ENCODE results near the gene NUDT1.

The NUDT1 gene

DNA sequence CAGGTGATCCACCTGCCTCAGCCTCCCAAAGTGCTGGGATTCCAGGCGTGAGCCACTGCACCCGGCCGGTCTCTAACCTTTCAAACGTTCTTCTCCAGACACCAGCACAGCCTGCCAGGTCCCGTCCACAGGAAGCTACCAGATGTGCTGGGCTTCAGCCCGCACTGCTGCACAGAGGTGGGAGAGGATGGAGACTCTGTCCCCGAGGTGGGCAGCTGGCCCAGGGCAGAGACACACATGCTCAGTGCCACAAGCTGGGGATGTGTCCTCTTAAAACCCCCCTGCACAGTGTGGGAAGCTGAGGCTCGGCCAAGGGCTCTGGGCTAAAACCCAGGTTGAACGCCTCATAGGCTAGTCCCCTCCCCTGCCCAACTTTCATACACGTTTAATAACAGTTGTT is 9.4 kb downstream of the NUDT1 start:
- DNase-seq: no peak

- no peak for DNase-seq
Observed at GRCh38 chr7:2251841-2252771, 10.1 kb downstream of the NUDT1 start.

- DNase-seq: no peak
Observed at GRCh38 chr7:2253021-2253420, 11.0 kb downstream of the NUDT1 start.

- no peak for DNase-seq
Observed at GRCh38 chr7:2253525-2254244, 11.7 kb downstream of the NUDT1 start.

DNA sequence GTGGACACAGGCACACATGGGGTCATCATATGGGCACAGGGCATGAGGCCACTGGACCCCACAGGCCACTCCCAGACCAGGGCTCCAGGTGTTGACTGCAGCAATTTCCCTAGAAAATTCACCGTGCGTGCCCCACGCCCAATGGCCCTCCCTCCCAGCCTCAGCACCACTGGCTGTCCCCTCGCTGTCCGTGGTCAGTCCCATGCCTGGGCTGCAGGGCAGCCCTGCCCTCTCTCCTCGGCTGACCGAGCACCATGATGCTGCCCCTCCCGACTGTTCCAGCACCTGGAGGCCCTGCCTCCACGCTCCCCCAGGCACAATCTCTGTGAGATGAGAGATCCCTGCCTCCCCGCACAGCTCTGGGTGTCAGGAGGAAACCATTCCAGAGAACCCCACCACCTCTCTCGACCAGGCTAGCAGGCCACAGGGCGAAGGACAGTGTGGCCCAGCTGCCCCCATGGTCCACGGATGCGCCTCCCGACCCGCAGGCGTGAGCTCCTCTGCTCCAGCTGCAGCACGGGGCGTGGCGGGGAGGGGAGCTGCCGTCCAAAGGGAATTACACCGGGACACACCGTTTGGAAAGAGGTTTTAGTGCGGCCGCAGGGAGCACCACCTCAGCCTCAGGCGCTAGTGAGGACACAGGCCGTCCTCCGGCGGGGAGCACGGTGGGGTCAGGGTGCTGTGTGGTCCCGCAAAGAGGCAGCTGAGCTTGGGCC is 12.6 kb downstream of the NUDT1 start:
- DNase-seq: no peak

GRCh38 chr7:2255145-2256139 is 13.4 kb downstream of the NUDT1 start:
- DNase-seq: no peak

DNA sequence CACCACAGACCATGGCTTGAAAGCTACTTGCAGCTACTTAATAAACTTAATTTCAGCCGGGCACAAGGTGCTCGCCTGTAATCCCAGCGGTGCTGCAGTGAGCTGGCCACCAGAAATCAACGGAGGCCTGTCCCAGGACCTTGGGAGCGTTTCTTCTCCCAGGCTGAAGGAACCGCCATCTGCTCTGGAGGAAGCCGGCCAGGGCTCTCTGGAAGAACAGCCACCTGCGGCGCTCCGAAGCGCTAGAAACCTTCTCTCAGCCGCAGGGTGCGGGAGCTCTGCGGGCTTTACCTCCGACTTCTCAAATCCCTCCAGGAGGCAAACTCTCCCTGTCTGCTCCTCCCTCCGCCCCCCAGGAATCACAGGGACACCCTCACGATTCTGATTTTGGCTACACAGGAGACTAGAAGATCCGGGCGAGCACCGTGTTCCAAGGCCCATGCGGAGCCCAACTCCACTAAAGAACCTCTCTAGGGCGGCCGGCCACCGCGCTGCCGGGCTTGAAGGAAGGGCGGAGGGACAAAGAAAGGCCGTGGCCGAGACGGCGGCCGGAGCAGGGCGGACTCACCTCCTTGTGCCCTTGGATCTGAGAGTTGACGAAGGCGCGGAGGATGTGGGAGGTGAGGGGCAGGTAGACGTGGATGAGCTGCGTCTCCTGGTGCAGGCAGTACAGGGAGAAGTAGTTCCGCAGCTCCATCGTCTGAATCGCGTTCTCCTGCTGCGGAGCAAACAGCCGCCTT is 14.4 kb downstream of the NUDT1 start:
- DNase-seq: no peak

DNA sequence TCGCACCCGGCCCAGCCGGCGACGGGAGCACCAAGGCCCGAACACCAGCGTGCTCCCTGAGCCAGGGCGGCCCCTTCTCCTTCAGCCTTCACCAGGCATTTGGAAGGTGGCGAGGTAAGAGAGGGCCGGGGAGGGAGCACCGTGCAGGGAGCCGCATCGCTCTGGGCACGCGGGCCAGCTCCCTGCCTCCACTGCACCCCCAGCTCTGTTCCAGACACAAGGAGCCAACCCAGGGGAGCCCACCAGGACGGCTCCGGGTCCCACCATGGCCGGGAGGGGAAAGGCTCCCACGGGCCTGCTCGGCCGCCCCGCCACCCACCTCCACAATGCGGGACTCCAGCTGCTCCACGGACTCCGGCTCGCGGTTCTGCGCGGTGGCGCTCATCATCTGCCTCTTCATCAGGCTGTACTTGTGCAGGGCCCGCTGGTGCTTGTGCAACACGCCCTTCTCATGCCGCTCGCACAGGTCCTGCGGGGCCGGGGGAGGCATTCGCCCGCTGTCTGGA is 15.1 kb downstream of the NUDT1 start:
- DNase-seq: no peak

DNA sequence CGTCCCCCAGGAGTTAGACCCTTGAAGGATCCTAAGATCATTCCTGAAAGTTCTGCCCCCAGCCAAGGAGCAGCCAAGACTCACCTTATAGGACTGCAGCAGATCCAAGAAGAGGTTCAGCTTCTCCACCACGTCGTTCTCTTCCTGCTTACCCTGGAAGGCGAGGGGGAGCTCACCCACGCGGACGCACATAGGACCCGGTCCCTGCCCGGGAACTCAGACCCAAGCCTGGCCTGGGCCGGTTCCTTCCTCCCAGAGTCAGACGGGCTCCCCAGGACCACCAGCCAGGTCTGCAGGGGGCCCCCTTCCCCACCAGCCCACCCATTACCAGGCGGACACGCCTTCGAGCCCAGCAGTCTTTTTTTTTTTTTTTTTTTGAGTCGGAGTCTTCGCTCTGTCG is 15.6 kb downstream of the NUDT1 start:
- no peak for DNase-seq

GRCh38 chr7:2258661-2259365 is 16.8 kb downstream of the NUDT1 start:
- no peak for DNase-seq

- DNase-seq: no peak
Observed at GRCh38 chr7:2259480-2259879, 17.5 kb downstream of the NUDT1 start.

DNA sequence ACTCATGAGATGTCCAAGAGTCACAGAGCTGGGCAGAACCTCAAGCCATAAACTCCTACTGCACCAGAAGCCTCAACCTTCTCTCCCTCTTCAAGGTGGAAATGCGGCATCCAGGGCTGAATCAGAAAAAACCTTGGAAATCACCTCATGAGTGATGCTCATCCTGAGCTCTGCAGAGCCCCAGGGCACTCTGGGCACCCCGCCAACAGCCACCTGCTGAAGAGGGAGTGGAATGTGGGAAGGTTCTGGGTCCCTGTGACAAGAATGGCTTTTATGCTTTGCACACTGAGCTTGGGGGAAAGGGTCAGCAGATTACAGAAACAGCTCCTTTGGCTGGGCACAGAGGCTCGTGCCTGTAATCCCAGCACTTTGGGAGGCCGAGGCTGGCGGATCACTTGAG is 18.8 kb downstream of the NUDT1 start:
- no peak for DNase-seq

GRCh38 chr7:2261611-2262010 is 19.6 kb downstream of the NUDT1 start:
- no peak for DNase-seq

- DNase-seq: no peak
Observed at GRCh38 chr7:2263176-2263575, 21.1 kb downstream of the NUDT1 start.

GRCh38 chr7:2264158-2264557 is 22.1 kb downstream of the NUDT1 start:
- DNase-seq: no peak

DNA sequence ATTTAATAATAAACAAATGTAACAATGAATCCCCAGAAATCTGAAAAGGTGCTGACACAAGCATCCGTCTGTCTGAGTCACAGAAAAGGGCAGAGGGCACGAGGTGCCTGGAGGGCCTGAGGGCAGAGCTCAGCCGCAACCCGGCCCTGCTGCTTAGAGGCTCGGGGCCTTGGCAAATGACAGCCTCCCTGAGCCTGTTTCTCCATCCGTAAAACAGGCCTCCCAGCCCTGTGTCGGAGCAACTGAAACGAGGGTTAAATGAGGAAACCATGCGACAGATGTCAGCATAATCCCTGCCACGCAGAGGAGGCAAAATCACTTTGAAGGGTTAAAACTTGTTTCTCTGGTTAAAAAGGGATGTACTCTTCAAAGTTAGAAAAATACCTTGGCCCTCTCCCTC is 24.9 kb downstream of the NUDT1 start:
- peak; percentile 51 for DNase-seq

- DNase-seq: peak; percentile 64
Observed at GRCh38 chr7:2269089-2269990, 27.3 kb downstream of the NUDT1 start.

DNA sequence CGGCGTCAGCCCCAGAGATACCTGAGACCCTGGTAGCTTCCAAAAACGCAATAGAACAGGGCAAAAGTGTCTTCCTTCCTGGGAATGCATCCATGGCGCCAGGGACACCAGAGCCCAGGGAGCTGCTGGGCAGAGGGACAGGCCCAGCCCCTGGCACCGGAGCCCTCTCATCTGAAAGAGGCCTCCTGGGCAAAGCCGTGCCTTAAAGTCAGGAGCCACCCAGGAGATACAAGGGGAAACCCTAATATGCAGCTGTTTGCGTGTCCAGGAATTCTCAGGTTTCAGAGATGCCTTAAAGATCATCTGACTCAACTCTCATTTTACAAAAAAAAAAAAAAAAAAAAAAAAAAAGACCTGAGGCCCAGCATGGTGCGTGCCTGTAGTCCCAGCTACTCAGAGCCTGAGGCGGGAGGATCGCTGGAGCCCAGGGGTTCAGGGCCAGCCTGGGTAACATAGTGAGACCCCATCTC is 28.0 kb downstream of the NUDT1 start:
- DNase-seq: no peak

GRCh38 chr7:2270495-2270894 is 28.5 kb downstream of the NUDT1 start:
- no peak for DNase-seq
